Vagina (tissue), 2 donors: ENCODE data around the gene OTOF. TPM values are rescaled to one million over a fixed set of nuclear protein-coding genes. Genes with fewer than 3 reads are reported as not detected.

Source experiments
- DNase-seq, 2 donors: peaks; one replicate each; pipeline ENCODE4 v3.0.0-alpha.2; 2017; ENCODE audit errors: extremely low spot score in 2 of 2
- H3K27ac ChIP-seq: fragments of 200-600 bp; sonication (generic); one replicate; pipeline ENCODE4 v1.5.1; 2019
- H3K27me3 ChIP-seq: fragments of 200-600 bp; sonication (generic); one replicate; pipeline ENCODE4 v1.5.1; 2019
- H3K36me3 ChIP-seq, 2 donors: fragments of 200-600 bp; sonication (generic); one replicate each; pipeline ENCODE4 v1.5.1; 2017 to 2019
- H3K4me1 ChIP-seq: fragments of 200-600 bp; sonication (generic); one replicate; pipeline ENCODE4 v1.5.1; 2019
- H3K4me3 ChIP-seq, 2 donors: fragments of 200-600 bp; sonication (generic); 1 replicate in 1 of 2; 2 replicates in 1 of 2; pipeline ENCODE4 v1.5.1; 2016 to 2019
- H3K9me3 ChIP-seq: fragments of 200-600 bp; sonication (generic); one replicate; pipeline ENCODE4 v1.5.1; 2019
- CTCF ChIP-seq, 3 experiments: fragments of 450-650 bp in 2 of 3; fragments of 200-600 bp in 1 of 3; sonication (generic) in 1 of 3; IDR thresholded peaks; one replicate each; pipeline ENCODE4 v1.5.1; 2017 to 2019; ENCODE audit warnings: antibody characterized with exemption in 3 of 3, mild to moderate bottlenecking in 2 of 3, moderate library complexity in 2 of 3
- POLR2A ChIP-seq, 2 donors: fragments of 450-650 bp; IDR thresholded peaks; one replicate each; pipeline ENCODE4 v1.6.1; 2017; ENCODE audit warnings: antibody characterized with exemption in 2 of 2, mild to moderate bottlenecking in 2 of 2, moderate library complexity in 2 of 2
- POLR2AphosphoS5 ChIP-seq, 2 donors: sonication (generic); formaldehyde crosslinking; IDR thresholded peaks; one replicate each; pipeline ENCODE4 v1.9.0; 2017; ENCODE audit warnings: antibody characterized with exemption in 2 of 2, mild to moderate bottlenecking in 2 of 2, low read depth in 1 of 2; ENCODE audit not compliant: insufficient read depth in 1 of 2
- intact Hi-C: fragments of 100-400 bp; cut with DNase I; formaldehyde crosslinking; loops from one replicate; pipeline ENCODE4 v1.15.1; 2023
- total RNA-seq: library from RNA; depleted of rRNA; stranded (reverse); fragments of >200 nt; gene quantifications from one replicate; pipeline ENCODE4 v1.2.3, GENCODE V29; 2016

Gene OTOF
- total RNA-seq, 1 donor from 2014 or later, result 0.49 TPM

- intact Hi-C loops, result no loop called here
- TF ChIP-seq POLR2A (IDR thresholded peaks at IDR 0.05), result no peak
- TF ChIP-seq CTCF (IDR thresholded peaks at IDR 0.05), result no peak
- H3K36me3 ChIP-seq, result no peaks in the 10 kb centered on the region
These were observed 3.8 kb upstream of the OTOF start for GRCh38 chr2:26481706-26482105.

GRCh38 chr2:26480566-26481423 lies 2.9 kb upstream of the OTOF start:
- intact Hi-C loops, result no loop called here
- H3K27me3 ChIP-seq, result no peaks in the 10 kb centered on the region
- H3K27ac ChIP-seq, result no peak overlapping the region
- H3K4me1 ChIP-seq, result peaks cover 7% of the 10 kb centered on the region
- no peaks in the 10 kb centered on the region for H3K9me3 ChIP-seq
- no peak overlapping the region for H3K4me3 ChIP-seq
- no peaks in the 10 kb centered on the region for H3K36me3 ChIP-seq
- DNase-seq, result no peak
- TF ChIP-seq CTCF (IDR thresholded peaks at IDR 0.05) (no peak), POLR2AphosphoS5 (IDR thresholded peaks at IDR 0.05; ENCODE audit: insufficient read depth in 1 of 2, low read depth in 1 of 2) (no peak), POLR2A (IDR thresholded peaks at IDR 0.05) (no peak)

More at GRCh38 chr2:26481706-26482105, 3.8 kb upstream of the OTOF start:
- no peak for DNase-seq
- no peaks in the 10 kb centered on the region for H3K27me3 ChIP-seq
- no peaks in the 10 kb centered on the region for H3K9me3 ChIP-seq
- H3K4me3 ChIP-seq, result no peak overlapping the region
- H3K4me1 ChIP-seq, result peaks cover 7% of the 10 kb centered on the region
- H3K27ac ChIP-seq, result no peak overlapping the region

- H3K27ac ChIP-seq, result no peak overlapping the region
- no peaks in the 10 kb centered on the region for H3K27me3 ChIP-seq
- intact Hi-C loops, result no loop called here
- H3K4me1 ChIP-seq, result peaks cover 7% of the 10 kb centered on the region
- no peaks in the 10 kb centered on the region for H3K9me3 ChIP-seq
- TF ChIP-seq CTCF (IDR thresholded peaks at IDR 0.05), result no peak
- TF ChIP-seq POLR2A (IDR thresholded peaks at IDR 0.05), result no peak
- TF ChIP-seq POLR2AphosphoS5 (IDR thresholded peaks at IDR 0.05; ENCODE audit: insufficient read depth in 1 of 2, low read depth in 1 of 2), result no peak
- DNase-seq, result no peak
- no peak overlapping the region for H3K4me3 ChIP-seq
- H3K36me3 ChIP-seq, result no peaks in the 10 kb centered on the region
These were observed 2.1 kb upstream of the OTOF start for GRCh38 chr2:26479789-26480565.

- H3K4me1 ChIP-seq, result peaks cover 7% of the 10 kb centered on the region
- H3K36me3 ChIP-seq, result no peaks in the 10 kb centered on the region
- TF ChIP-seq CTCF (IDR thresholded peaks at IDR 0.05) (no peak), POLR2A (IDR thresholded peaks at IDR 0.05) (no peak), POLR2AphosphoS5 (IDR thresholded peaks at IDR 0.05; ENCODE audit: insufficient read depth in 1 of 2, low read depth in 1 of 2) (no peak)
- no peak overlapping the region for H3K4me3 ChIP-seq
- no peaks in the 10 kb centered on the region for H3K9me3 ChIP-seq
- DNase-seq, result no peak
- H3K27me3 ChIP-seq, result no peaks in the 10 kb centered on the region
- no peak overlapping the region for H3K27ac ChIP-seq
- intact Hi-C loops, result no loop called here
These were observed 1.3 kb upstream of the OTOF start for GRCh38 chr2:26479131-26479788.
